Measurements from ENCODE around the gene ATP1A1. TPM values are rescaled to one million over a fixed set of nuclear protein-coding genes. Genes with fewer than 3 reads are reported as not detected.

The ATP1A1 gene
- total RNA-seq, 4 donors from 2014 or later, result 556 to 703 (median 561) TPM

GRCh38 chr1:116382321-116382720 is 9.3 kb downstream of the ATP1A1 start:
- H3K4me3 ChIP-seq, result no peak overlapping the region
- DNase-seq (ENCODE audit: low spot score in 2 of 2), result no peak
- H3K9me3 ChIP-seq, result no peaks in the 10 kb centered on the region
- peak overlapping the region; percentile 1 for H3K27ac ChIP-seq
- no peaks in the 10 kb centered on the region for H3K27me3 ChIP-seq
- H3K4me1 ChIP-seq, result peaks cover 72% of the 10 kb centered on the region
- H3K36me3 ChIP-seq, result peaks cover 30% of the 10 kb centered on the region
- TF ChIP-seq POLR2A (IDR thresholded peaks at IDR 0.05) (no peak), POLR2AphosphoS5 (IDR thresholded peaks at IDR 0.05) (no peak), CTCF (IDR thresholded peaks at IDR 0.05) (no peak), EP300 (IDR thresholded peaks at IDR 0.05) (no peak)
- WGBS, result 50% methylated on average over 2 of the region's 2 CpGs

DNA sequence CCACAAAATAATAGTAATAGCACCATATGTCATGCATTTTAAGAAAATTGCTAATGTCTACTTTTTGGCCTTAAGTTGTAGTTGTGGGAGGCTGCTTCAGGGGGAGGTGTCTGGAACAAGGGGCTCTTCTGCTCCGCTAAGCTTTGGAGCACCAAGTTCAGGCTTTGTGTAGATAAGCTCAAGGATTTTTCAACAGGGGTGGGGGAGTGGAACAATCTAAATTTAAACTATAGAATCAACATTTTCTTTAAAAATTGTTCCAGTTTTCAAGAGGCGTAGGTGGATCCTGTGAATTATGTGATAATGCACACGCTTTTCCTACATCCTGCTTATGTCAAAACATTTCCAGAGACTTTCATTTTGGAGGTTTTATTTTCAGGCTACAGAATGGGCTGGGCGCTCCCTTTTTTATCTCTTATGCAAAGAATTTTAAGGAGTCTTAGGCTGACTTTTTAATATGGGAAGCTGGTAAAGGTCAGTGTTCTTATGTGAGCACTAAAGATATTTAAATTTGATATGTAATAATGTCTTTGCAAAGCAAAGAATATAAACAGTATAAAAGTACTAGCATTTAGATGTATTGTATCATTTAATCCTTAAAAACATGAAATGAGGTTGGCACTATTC is 9.9 kb downstream of the ATP1A1 start:
- no peak overlapping the region for H3K4me3 ChIP-seq
- H3K27ac ChIP-seq, result no peak overlapping the region
- H3K4me1 ChIP-seq, result peaks cover 73% of the 10 kb centered on the region
- TF ChIP-seq POLR2AphosphoS5 (IDR thresholded peaks at IDR 0.05) (no peak), EP300 (IDR thresholded peaks at IDR 0.05) (no peak), POLR2A (IDR thresholded peaks at IDR 0.05) (no peak), CTCF (IDR thresholded peaks at IDR 0.05) (no peak)
- H3K9me3 ChIP-seq, result no peaks in the 10 kb centered on the region
- H3K27me3 ChIP-seq, result no peaks in the 10 kb centered on the region
- 88% methylated on average over 4 of the region's 4 CpGs for WGBS
- DNase-seq (ENCODE audit: low spot score in 2 of 2), result no peak
- peaks cover 37% of the 10 kb centered on the region for H3K36me3 ChIP-seq

DNA sequence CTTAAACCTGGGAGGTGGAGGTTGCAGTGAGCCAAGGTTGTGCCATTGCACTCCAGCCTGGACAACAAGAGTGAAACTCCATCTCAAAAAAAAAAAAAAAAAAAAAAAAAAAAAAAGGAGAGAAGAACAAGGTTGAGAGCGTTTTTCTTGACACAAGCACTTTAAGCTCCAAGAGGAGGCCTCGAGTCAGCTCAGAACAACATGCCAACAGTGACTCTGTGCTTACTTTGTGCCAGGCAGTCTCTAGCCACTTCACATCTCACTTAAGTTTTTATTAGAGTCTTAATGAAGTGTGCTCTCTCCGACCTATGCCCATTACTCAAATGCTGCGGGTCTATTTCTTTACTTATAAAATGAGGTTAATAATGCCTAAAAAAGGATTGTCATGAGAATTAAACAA is 13.0 kb downstream of the ATP1A1 start:
- peaks cover 67% of the 10 kb centered on the region for H3K36me3 ChIP-seq
- DNase-seq (ENCODE audit: low spot score in 2 of 2), result no peak
- 57% methylated on average over 4 of the region's 4 CpGs for WGBS

DNA sequence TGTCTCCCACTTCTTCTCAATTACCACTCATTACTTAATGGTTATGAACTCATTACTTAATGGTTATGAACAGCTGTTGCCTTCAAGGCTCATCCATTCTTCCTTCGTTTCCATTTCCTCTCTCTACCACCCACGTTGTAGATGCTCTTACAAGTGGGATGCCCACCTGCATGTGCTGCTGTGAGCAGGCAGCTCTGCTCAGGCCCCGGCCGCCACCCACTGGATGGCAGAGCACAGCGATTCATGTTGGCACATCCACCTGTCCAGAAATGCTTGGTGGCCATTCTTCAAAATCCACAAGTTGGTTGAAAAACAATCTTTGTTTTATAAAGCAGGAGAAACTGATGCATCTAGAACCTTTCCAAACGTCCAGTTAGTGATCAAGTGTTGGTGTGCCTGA is 14.5 kb downstream of the ATP1A1 start:
- H3K4me1 ChIP-seq, result peaks cover 31% of the 10 kb centered on the region
- 74% methylated on average over 6 of the region's 6 CpGs for WGBS
- no peak for DNase-seq (ENCODE audit: low spot score in 2 of 2)
- H3K9me3 ChIP-seq, result no peaks in the 10 kb centered on the region
- no peak overlapping the region for H3K27ac ChIP-seq
- peaks cover 82% of the 10 kb centered on the region for H3K36me3 ChIP-seq
- TF ChIP-seq POLR2A (IDR thresholded peaks at IDR 0.05), result no peak
- TF ChIP-seq CTCF (IDR thresholded peaks at IDR 0.05), result no peak
- no peak for TF ChIP-seq EP300 (IDR thresholded peaks at IDR 0.05)
- no peak for TF ChIP-seq POLR2AphosphoS5 (IDR thresholded peaks at IDR 0.05)
- no peak overlapping the region for H3K4me3 ChIP-seq
- H3K27me3 ChIP-seq, result no peaks in the 10 kb centered on the region

More for the DNA sequence above, 13.0 kb downstream of the ATP1A1 start:
- no peaks in the 10 kb centered on the region for H3K27me3 ChIP-seq
- no peak for TF ChIP-seq CTCF (IDR thresholded peaks at IDR 0.05)
- no peak for TF ChIP-seq POLR2AphosphoS5 (IDR thresholded peaks at IDR 0.05)
- no peak for TF ChIP-seq EP300 (IDR thresholded peaks at IDR 0.05)
- no peak for TF ChIP-seq POLR2A (IDR thresholded peaks at IDR 0.05)
- H3K9me3 ChIP-seq, result no peaks in the 10 kb centered on the region
- H3K27ac ChIP-seq, result no peak overlapping the region
- H3K4me3 ChIP-seq, result no peak overlapping the region
- peaks cover 47% of the 10 kb centered on the region for H3K4me1 ChIP-seq

DNA sequence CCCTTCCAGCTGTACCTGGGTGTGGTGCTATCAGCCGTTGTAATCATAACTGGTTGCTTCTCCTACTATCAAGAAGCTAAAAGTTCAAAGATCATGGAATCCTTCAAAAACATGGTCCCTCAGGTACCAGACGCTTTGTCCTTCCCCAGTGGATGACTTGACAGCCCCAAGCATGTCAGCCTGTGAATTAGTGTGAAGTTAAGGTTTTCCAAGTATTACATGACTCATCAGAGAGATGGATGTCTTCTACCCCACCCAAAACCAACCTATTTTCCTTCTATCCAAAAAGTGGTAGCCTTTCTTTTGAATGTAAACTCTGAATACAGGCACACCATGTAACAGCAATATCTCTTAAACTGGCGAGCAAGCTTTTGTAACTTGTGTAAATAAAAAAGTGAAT is 15.1 kb downstream of the ATP1A1 start:
- no peak for DNase-seq (ENCODE audit: low spot score in 2 of 2)
- Histone ChIP-seq H3K4me1 (peaks cover 26% of the 10 kb centered on the region), H3K4me3 (no peak overlapping the region), H3K27me3 (no peaks in the 10 kb centered on the region), H3K27ac (no peak overlapping the region), H3K9me3 (no peaks in the 10 kb centered on the region), H3K36me3 (peaks cover 88% of the 10 kb centered on the region)
- WGBS, result 56% methylated on average over 3 of the region's 3 CpGs
- TF ChIP-seq EP300 (IDR thresholded peaks at IDR 0.05), result no peak
- TF ChIP-seq POLR2AphosphoS5 (IDR thresholded peaks at IDR 0.05), result no peak
- no peak for TF ChIP-seq POLR2A (IDR thresholded peaks at IDR 0.05)
- TF ChIP-seq CTCF (IDR thresholded peaks at IDR 0.05), result no peak

Measured in suprapubic skin (tissue), 4 donors.